HG03520 (cell line): Measurements from ENCODE around the gene DHRSX.
"Not testable (repeated sequence)": the region's sequence is repeated elsewhere in the genome, so short reads cannot be mapped to it uniquely, and the experiment has no call there.

Experiments used
- ATAC-seq: cut with Tn5 transposase; IDR thresholded peaks from one replicate; pipeline ENCODE4 v1.9.1; 2021; ENCODE audit warnings: mild to moderate bottlenecking, moderate library complexity; ENCODE audit not compliant: unreplicated experiment

The DHRSX gene, protein sequence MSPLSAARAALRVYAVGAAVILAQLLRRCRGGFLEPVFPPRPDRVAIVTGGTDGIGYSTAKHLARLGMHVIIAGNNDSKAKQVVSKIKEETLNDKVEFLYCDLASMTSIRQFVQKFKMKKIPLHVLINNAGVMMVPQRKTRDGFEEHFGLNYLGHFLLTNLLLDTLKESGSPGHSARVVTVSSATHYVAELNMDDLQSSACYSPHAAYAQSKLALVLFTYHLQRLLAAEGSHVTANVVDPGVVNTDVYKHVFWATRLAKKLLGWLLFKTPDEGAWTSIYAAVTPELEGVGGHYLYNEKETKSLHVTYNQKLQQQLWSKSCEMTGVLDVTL

DNA sequence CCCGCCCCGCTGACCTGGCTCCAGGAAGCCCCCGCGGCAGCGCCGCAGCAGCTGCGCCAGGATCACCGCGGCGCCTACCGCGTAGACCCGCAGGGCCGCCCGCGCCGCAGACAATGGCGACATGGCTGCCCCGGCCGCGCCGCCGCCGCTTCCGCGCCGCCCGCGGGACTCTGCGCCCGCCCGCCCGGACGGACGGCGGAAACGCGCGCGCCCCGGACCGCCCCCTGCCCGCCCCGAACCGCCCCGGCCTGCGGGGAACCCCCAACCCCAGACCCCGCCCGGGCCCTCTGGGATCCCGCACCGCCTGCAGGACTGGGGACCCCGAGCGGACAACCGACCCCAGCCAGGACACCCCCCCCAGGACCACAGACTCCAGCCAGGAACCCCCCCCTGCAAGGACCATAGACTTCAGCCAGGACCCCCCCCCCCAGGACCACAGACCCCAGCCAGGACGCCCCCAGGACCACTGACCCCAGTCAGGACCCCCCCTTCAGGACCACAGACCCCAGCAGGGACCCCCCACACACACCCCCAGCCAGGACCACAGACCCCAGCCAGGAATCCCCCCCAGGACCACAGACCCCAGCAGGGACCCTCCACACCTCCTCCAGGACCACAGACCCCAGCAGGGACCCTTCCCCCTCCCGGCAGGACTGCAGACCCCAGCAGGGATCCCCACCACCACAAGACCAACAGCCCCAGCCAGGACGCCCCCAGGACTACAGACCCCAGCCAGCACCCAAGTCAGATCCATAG, at the start of gene DHRSX, which contains the start of gene ZBED1:
Gene DHRSX, minus strand, starts transcription at position 174 of the 756 bp plus-strand sequence. Its CDS starts 51 bp downstream, at position 123.
Gene ZBED1, minus strand, starts transcription at position 174 of the 756 bp plus-strand sequence. CDS start 10,257 bp downstream, outside the sequence.
- peak; percentile 54 for ATAC-seq

DNA sequence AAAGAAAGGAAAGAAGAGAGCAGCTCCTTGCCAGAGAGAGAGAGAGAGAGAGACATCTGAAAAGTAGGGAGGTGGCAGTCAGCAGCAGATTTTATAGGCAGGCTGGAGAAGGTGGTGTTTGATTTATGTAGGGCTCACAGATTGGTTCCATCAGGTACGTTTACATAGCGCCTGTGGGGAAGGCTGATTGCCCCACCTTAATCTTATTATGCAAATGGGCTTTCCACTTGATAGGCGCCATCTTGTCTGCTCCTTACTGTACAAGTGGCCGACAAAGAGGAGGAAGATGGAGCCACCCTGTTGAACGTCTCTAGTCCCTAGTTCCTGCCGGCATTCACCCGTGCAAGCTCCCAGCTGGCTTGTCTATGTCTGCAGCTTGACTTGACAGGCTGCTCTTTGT, 49.1 kb upstream of the DHRSX start:
- ATAC-seq, result no peak

DNA sequence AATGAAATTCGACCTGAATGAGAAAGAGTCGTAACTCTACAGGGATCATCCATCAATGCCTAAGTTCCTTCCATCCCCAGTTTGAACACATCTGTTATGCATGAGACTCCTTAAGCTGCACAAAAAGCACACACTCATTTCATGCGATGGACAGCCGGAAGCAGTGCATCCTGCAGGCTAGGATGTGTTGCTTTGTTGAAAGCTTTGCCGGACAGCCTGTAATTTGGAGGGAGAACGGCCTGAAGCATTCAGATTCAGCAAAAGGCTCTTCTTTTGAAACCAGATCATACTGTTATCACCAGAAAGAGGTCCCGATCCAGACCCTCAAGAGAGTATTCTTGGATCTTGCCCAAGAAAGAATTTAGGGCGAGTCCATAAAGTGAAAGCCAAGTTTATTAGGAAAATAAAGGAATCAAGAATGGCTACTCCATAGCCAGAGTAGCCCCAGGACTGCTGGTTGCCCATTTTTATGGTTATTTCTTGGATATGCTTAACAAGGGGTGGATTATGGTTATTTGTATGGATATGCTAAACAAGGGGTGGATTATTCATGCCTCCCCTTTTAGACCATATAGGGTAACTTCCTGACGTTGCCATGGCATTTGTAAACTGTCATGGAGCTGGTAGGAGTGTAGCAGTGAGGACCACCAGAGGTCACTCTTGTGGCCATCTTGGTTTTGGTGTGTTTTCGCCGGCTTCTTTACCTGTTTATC, 48.1 kb upstream of the DHRSX start:
- no peak for ATAC-seq

DNA sequence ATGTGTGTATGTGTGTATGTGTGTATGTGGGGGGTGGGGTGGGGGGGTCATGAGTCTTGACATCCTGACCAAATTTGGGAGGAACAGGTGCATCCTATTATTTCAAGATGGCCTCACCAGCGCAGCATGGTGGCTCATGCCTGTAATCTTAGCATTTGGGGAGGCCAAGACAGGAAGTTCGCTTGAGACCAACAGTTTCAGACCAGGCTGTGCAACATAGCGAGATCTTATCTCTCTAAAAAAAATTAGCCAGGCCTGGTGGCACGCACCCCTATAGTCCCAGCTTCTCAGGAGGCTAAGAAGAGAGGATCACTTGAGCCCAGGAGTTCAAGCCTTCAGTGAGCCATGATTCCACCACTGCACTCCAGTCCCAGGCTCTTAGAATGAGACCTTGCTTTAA, 47.0 kb upstream of the DHRSX start:
- ATAC-seq, result no peak

DNA sequence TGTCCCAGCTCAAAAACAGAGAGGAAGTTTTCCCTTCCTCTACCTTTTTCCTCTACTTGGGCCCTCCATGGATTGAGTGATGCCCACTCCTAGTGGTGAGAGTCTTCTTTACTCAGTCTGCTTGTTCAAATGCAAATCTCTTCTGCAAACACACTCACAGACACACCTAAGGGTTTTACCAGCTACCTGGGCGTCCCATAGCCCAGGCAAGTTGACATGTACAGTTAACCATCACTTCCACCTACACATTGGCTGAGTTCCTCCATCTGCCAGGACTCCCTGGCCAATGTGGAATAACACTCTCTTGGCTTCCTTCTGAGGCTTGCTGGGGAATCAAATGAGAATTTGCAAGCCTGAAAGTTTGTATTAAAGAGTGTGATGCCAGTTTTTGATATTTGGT, 45.7 kb upstream of the DHRSX start:
- no peak for ATAC-seq

DNA sequence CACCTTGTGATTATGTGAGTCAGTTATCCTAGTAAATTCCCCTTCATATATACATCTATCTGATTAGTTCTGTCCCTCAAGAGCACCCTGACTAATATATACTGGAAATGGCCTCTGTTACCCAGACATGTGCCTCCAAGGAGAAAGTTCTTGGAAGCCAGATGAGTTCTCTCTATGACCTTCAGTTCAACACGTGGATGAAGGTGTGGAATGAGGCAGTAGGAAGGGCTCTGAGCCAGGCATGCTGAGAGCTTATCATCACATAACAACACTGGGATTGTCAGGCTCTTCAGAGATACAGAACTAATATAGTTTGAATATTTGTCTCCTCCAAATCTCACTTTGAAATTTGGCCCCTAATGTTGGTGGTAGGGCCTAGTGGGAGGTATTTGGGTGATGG, 44.4 kb upstream of the DHRSX start:
- ATAC-seq, result no peak

DNA sequence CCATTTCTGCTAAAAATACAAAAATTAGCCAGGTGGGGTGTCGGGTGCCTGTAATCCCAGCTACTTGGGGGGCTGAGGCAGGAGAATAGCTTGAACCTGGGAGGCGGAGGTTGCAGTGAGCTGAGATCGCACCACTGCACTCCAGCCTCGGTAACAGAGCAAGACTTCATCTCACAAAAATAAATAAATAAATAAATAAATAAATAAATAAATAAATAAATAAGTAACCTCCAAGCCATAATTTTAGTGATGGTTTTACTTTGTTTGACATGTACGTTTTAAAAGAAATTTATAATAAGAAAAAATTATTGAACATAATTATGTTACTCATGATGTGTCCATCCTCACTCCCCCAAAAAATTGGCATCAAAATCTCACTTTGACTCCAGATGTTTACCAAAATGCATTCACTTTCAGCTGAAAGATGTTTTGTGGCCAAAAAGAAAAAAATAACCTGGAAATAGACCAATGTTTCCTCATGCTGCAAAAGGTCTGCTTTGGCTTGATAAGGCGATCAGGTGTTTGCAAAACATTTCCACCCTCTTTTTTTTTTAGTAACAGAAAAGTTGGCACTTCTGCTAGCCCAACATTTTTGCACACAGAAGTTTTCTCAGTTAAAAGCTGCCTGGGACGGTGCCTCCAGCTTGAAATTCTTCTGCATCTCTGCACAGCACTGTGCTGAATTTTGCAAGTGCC, 42.2 kb upstream of the DHRSX start:
- ATAC-seq, result no peak

DNA sequence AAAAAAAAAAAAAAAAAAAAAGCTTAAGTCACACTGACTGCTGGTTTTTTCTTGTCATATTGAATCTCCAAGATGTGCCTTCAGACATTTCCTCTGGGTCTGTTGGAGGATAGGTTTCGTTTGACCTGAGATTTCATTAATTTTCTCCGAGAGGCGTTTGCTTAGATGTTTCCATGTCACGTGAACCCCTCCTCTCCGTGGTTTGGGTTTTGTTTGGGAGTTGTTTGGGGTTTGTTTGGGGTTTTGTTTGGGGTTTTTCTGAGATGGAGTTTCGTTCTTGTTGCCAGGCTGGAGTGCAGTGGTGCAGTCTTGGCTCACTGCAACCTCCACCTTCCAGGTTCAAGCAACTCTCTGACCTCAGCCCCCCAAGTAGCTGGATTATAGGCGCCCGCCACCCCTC, 40.8 kb upstream of the DHRSX start:
- ATAC-seq, result no peak

DNA sequence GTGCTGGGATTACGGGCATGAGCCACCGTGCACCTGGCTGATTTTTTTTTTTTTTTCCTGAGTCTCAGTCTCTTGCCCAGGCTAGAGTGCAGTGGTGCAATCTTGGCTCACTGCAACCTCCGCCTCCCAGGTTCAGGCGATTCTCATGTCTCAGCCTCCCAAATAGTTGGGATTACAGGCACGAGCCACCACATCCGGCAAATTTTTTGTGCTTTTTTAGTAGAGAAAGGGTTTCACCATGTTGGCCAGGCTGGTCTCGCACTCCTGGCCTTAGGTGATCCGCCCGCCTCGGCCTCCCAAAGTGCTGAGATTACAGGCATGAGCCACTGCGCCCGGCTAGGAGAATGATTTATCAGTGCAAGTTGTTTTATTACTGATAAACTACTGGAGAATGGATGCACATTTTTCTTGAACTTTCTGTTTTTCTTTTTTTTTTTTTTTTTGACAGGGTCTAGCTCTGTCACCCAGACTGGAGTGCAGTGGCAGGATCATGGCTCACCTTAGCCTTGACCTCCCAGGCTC, 39.7 kb upstream of the DHRSX start:
- no peak for ATAC-seq

DNA sequence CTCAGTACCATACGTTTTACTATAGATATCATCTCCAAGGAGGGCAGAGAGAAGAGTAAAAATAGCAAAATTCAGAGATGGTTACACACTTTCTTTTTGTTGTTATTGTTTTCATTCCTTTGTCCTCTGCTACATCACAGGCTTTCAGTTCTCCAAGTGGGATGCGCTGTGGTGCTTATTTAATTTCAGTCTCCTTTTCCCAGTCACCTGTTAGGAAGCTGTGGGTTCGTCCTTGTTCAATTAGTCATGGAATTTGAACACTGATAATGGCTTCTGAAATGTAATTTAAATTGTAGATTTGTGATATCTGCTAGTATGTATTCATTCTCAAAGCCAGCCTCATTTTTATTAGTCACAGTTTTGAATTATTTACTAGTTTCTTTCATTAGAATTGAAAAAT, 38.8 kb upstream of the DHRSX start:
- ATAC-seq, result no peak

DNA sequence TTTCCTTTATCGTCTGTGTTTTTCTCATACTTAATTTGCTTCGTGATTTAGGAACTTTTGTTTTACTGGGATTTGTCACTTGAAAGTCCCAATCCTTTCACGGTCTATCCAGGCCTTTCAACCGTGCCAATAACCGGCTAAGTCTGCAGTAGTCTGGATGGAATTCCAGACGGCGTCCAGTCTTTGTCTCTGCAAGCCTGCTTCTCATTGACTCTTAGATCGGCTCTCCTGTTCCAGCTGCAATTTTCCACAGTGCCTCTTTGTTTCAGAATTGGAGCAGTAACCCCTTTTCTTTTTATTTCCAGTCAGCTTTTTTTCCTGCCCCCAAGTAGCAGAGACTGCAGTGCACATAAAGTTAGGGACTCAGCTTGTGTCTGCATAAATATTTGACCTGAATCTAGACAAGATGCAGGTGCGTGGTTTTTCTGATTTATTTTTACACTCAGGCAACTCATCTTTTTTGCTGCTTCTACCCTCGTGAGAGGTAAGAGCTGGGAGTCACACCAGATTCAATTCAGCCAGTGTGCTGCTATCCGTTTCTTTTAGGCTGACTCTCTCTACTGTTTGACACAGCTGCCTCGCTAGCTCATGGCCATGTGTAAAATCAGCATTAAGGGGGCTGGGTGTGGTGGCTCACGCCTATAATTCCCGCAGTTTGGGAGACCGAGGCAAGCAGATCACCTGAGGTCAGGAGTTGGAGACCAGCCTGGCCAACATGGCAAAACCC, 37.4 kb upstream of the DHRSX start:
- ATAC-seq, result no peak

DNA sequence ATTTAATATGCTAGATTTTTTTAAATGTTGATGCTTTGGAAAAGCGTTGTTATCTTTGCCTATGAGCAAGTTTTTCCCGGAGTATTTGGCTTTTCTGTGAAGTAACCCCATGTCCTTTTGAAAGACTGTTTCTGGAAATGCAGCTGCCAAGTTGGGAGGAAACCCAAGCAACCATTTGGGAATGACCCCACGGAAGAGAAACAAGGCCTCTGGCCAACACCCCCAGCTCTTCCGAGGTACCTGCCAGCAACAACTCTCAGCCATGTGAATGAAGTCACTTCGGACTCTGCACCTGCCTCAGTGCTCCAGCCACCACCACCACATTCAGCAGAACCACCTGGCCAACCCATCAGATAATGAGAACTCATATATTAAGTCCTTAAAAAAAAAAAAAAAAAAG, 36.2 kb upstream of the DHRSX start:
- no peak for ATAC-seq

DNA sequence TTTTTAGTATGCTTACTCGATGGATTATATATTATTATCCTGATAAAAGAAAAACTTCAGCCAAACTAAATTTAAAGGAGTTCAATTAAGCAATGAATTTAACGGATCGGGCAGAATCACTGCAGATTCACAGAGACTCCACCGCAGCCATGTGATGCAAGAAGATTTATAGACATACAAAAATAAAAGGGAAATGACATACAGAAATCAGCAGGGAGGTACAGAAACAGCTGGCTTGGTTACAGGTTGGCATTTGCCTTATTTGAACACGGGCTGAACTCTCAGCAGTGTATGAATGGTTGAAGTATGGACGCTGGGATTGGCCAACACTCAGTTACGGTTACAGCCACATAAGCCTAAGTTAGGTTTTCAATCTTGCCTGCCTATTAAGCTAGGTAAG, 35.4 kb upstream of the DHRSX start:
- ATAC-seq, result no peak

DNA sequence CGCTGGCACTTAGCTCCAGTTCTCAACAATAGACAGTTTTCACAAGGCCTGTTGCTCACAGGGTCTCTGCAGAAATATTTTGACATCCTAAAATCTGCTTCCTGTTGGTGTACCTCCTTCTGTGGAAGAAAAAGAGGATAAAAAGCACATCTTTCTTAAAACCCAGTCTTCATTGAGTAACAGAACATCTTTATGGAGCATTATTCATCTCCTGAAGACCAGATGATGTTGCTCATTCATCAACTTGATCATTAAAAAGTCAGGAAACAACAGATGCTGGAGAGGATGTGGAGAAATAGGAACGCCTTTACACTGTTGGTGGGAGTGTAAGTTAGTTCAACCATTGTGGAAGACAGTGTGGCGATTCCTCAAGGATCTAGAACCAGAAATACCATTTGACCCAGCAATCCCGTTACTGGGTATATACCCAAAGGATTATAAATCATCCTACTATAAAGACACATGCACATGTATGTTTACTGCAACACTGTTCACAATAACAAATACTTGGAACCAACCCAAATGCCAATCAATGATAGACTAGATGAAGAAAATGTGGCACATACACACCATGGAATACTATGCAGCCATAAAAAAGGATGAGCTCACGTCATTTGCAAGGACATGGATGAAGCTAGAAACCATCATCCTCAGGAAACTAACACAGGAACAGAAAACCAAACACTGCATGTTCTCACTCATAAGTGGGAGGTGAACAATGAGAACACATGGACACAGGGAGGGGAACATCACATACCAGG, 33.7 kb upstream of the DHRSX start:
- ATAC-seq, result not testable (repeated sequence)

DNA sequence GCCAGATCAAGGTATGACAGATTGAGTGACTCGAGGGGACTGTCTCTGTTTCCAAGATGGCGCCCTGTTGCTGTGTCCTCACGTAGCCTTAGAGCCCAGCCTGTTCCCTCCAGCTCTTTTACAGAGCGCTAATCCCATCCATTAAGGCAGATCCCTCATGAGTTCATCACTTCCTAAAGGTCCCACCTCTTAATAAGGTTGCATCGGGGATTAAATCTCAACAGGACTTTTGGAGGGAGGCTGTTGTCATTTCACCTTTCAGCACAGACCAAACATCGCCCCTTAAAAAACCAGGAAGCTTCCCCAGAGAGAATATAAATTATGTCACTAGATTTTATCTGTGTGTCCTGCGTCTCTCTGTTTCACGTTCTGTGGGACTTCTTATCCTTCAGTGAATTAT, 32.6 kb upstream of the DHRSX start:
- ATAC-seq, result no peak

DNA sequence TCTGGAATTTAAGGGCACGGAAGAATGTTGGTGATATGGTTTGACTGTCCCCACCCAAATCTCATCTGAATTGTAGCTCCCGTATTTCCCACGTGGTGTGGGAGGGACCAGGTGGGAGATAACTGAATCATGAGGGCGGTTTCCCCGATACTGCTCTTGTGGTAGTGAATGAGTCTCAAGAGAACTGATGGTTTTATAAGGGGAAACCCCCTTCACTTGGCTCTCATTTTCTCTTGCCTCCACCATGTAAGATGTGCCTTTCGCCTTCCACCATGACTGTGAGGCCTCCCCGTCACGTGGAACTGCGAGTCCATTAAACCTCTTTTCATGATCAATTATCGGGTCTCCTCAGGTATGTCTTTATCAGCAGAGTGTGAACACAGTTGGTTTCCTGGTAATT, 25.6 kb upstream of the DHRSX start:
- ATAC-seq, result no peak

DNA sequence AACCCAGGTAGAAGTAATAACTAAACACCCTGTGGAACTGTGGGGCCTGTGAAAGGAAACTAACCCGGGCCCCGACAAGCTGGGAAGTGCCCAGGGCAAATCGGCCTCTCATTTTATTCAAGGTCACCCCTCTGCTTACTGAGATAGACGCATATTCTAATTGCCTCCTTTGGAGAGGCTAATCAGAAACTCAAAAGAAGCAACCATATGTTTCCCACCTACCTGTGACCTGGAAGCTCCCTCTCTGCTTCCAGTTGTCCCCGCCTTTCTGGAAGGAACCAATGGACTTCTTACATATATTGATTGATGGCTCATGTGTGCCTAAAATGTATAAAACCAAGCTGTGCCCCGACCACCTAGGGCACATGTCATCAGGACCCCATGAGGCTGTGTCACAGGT, 23.1 kb upstream of the DHRSX start:
- ATAC-seq, result no peak

DNA sequence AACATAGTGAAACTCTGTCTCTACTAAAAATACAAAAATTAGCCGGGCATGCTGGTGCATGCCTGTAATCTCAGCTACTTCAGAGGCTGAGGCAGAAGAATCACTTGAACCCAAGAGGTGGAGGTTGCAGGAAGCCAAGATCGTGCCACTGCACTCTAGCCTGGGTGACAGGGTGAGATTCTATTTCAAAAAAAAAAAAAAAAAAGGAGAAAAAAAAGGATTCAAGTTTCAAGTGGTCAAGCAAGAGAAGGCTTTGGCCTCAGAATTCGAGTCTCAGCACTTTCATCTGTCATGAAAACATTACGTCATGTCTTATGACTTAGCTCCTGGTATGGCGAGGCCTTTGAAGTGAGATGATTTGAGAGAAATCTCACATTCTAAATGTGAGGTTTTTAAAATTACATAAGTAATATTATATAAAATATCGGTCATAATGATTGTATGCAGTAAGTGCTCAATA, 21.2 kb upstream of the DHRSX start:
- ATAC-seq, result peak; percentile 16
